Measurements from ENCODE around the gene INAVA.
"Not testable (repeated sequence)": the region's sequence is repeated elsewhere in the genome, so short reads cannot be mapped to it uniquely, and the experiment has no call there.

The INAVA gene

GRCh38 chr1:200899954-200900867 is 5.5 kb downstream of the INAVA start:
- no peak for DNase-seq

GRCh38 chr1:200900877-200901276 is 6.2 kb downstream of the INAVA start:
- no peak for DNase-seq

GRCh38 chr1:200901350-200901749 is 6.7 kb downstream of the INAVA start:
- DNase-seq: no peak

- no peak for DNase-seq
Observed at GRCh38 chr1:200901796-200902444, 7.2 kb downstream of the INAVA start.

- DNase-seq: no peak
Observed at GRCh38 chr1:200903793-200904192, 9.1 kb downstream of the INAVA start.

GRCh38 chr1:200904772-200905171 is 10.1 kb downstream of the INAVA start:
- no peak for DNase-seq

GRCh38 chr1:200905411-200906052 is 10.8 kb downstream of the INAVA start:
- DNase-seq: no peak

- DNase-seq: no peak
Observed at GRCh38 chr1:200906491-200906890, 11.8 kb downstream of the INAVA start.

- no peak for DNase-seq
Observed at GRCh38 chr1:200907611-200908097, 13.0 kb downstream of the INAVA start.

- no peak for DNase-seq
Observed at GRCh38 chr1:200908191-200908868, 13.6 kb downstream of the INAVA start.

- no peak for DNase-seq
Observed at GRCh38 chr1:200909071-200909470, 14.4 kb downstream of the INAVA start.

- DNase-seq: no peak
Observed at GRCh38 chr1:200909757-200910239, 15.1 kb downstream of the INAVA start.

GRCh38 chr1:200911361-200911760 is 16.7 kb downstream of the INAVA start:
- no peak for DNase-seq

GRCh38 chr1:200911936-200912335 is 17.2 kb downstream of the INAVA start:
- not testable (repeated sequence) for DNase-seq

GRCh38 chr1:200912737-200913407 is 18.2 kb downstream of the INAVA start:
- DNase-seq: no peak

GRCh38 chr1:200916152-200916551 is 21.5 kb downstream of the INAVA start:
- DNase-seq: no peak

GRCh38 chr1:200916681-200917080 is 22.0 kb downstream of the INAVA start:
- no peak for DNase-seq

- no peak for DNase-seq
Observed at GRCh38 chr1:200917291-200917817, 22.7 kb downstream of the INAVA start.

- no peak for DNase-seq
Observed at GRCh38 chr1:200918006-200918405, 23.3 kb downstream of the INAVA start.

- no peak for DNase-seq
Observed at GRCh38 chr1:200919386-200919785, 24.7 kb downstream of the INAVA start.

GRCh38 chr1:200921571-200922110 is 26.9 kb downstream of the INAVA start:
- no peak for DNase-seq

- DNase-seq: no peak
Observed at GRCh38 chr1:200922406-200922805, 27.7 kb downstream of the INAVA start.

All from cortex of kidney (tissue), 1 donor.